Measurements from ENCODE around the gene WDR74.
A peak's percentile ranks its signal among the peaks of the same experiment; 100 is the strongest.
"Not testable (repeated sequence)": the region's sequence is repeated elsewhere in the genome, so short reads cannot be mapped to it uniquely, and the experiment has no call there.

The WDR74 gene

GRCh38 chr11:62842171-62842741 is 2.9 kb upstream of the WDR74 start:
- DNase-seq = peak in 15 of 58 donors; percentile 7 to 59 (median 39)

GRCh38 chr11:62841361-62842170 is 2.2 kb upstream of the WDR74 start:
- DNase-seq = peak in 57 of 58 donors; percentile 21 to 97 (median 82)

DNA sequence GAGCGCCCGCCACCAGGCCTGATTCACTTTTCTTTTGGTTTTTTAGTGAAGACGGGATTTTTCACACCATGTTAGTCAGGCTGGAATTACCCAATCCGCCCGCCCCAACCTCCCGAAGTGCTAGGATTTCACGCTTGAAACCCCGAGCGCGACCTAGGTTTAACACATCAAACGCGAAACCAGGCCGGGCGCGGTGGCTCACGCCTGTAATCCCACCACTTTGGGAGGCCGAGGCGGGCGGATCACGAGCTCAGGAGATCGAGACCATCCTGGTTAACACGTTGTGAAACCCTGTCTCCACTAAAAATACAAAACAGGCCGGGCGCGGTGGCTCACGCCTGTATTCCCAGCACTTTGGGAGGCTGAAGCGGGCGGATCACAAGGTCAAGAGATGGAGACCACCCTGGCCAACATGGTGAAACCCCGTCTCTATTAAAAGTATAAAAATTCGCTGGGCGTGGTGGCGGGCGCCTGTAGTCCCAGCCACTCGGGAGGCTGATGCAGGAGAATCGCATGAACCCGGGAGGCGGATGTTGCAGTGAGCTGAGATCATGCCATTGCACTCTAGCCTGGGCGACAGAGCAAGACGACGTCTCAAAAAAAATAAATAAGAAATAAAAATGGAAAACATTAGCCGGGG is 1.5 kb upstream of the WDR74 start:
- DNase-seq = peak in 47 of 58 donors; percentile 6 to 75 (median 35)

DNA sequence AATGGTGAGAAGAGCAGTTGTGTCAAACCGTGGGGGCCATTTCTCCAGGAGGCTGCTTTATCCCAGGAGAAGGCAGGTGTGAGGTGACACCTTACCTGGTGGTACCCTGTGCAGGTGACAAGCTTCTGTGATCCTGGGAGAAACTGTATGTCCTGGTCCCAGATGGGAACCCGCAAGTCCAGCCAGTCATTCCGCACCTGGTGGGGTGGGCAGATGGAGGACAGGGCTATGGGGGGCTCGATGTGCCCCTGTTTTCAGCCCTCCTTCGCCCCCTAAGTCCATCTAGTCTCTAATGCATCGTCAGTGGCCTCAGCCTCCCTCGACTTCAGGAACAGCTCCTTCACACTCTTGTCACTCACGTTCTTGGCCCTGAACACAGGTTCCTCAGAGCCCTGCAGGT is 4.1 kb downstream of the WDR74 start:
- DNase-seq = no peak

- DNase-seq = peak in 17 of 58 donors; percentile 10 to 66 (median 29)
These were observed 6.8 kb downstream of the WDR74 start, which contains the start of gene TEX54 for GRCh38 chr11:62832336-62833234. TSS of gene TEX54 (minus strand) at chr11:62832841.

DNA sequence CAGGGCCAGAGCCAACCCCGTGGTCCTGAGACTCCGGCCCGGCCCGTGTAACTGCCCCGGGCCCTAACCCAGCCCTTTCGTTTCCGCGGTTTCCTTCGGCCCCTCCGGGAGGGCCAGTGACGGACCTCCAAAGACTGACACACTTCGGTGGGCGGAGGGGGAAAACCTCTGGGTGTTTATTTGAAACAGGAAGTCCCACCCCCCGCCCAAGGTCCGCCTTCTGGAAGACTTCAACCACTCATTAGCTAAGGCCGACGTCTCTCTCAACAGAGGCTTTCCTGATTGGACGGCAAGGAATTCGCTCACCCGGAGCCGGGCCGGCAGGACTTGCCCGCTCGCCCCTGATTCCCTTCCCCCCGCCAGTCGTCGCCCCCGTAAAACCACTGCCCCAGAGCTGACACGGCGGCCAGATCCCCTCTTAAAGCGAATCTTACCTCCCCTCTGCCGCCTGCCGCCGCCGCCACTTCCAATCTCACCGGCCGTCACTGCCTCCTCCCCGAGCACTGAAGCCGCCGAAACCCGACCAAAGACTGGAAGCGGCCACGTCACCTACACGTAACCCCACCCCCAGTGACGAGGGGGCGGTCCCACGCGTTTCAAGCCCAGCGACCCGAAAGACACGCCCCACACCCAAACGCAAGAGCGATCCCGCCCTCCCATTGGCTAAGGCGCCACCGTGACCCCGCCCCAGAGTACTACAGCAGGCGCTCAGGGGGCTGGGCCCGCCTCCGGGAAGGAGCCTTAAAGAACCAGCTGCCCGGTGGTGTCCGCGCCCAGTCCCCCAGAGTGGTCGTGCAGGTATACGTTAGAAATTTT is 7.7 kb downstream of the WDR74 start, which contains the start of gene STX5:
Gene STX5 (minus strand): TSS at position 532 of the 816 bp plus-strand sequence. CDS start 808 bp downstream, outside the sequence.
- peak; percentile 93 to 100 (median 99) for DNase-seq

DNA sequence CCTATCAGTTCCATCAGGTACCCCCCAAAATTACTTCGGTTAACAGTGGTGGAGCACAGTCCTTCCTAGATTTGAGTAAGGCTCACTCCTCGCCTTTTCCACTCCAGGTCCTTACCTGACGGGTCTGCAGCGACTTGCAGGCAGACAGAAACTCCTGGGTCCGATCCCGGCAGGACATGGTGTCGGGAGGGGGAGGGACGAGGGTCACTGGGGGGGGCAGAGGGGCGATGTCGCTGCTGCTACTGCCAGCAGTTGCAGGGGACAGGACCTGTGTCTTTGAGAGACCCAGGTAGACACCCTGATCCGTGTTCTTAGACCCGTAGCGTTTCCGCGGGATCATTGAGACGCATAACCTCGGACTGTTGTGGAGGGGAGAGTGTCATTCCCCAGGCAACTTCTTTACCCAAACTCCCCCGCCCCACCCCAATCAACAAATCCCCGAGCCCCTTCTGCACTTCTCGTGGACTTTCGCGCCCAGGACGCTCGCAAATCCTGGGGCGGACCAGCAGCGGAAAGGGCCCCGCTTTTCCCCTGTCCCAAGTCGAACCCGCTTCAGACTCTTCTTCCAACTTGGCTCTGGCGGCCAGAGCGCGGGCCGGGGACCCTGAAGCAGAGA is 8.4 kb downstream of the WDR74 start:
- DNase-seq = peak in 4 of 58 donors; percentile 16 to 52 (median 32)

GRCh38 chr11:62828130-62828529 is 11.3 kb downstream of the WDR74 start:
- DNase-seq = not testable (repeated sequence)

DNA sequence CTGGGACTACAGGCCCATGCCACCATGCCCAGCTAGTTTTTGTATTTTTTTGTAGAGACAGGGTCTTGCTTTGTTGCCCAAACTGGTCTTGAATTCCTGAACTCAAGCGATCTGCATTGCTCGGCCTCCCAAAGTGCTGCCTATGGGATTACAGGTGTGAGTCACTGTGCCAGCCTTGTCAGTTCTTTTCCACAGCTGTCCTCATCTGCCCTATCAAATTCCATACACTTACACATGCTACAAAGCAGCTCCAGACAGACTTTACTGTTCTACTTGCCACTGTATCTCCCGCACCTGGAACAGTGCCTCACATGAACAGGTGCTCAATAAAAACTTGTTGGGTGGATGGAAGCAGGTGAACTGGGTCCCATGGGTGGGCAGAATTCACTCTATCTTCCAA is 15.7 kb downstream of the WDR74 start:
- no peak for DNase-seq

- DNase-seq = no peak
These were observed 22.3 kb downstream of the WDR74 start for GRCh38 chr11:62817129-62817528.

DNA sequence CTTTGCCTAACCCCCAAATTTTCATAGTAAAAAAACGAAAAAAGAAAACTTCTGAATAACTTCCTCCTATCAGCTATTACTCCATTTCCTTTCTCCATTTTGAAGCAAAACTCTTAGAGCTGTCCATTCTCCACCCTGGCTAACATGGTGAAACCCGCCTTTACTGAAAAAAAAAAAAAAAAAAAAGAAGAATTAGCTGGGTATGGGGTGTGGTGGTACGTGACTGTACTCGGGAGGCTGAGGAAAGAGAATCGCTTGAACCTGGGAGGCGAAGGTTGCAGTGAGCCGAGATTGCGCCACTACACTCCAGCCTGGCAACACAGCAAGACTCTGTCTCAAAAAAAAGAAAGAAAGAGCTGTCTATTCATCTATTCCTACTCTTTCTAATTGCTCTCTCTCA is 22.8 kb downstream of the WDR74 start:
- no peak for DNase-seq

DNA sequence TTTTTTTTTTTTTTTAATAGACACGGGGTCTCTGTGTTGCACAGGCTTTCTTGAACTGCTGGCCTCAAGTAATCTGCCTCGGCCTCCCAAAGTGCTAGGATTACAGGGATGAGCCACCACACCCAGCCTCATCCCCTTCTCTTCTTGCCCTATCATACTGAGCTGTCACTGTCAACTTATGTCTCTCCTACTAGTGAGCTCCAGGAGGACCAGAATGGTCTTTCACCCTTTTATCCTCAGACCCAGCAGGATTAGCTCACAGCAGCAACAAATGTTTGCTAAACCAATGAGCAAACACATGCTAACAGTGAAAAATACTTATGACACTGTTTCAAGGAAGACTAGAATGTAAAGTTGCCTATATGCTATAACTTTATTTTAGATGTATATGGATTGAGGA is 27.7 kb downstream of the WDR74 start:
- DNase-seq = no peak

GRCh38 chr11:62810748-62811147 is 28.6 kb downstream of the WDR74 start:
- no peak for DNase-seq

- DNase-seq = peak in 3 of 58 donors; percentile 4 to 32 (median 12)
These were observed 32.7 kb downstream of the WDR74 start for GRCh38 chr11:62806611-62807121.

DNA sequence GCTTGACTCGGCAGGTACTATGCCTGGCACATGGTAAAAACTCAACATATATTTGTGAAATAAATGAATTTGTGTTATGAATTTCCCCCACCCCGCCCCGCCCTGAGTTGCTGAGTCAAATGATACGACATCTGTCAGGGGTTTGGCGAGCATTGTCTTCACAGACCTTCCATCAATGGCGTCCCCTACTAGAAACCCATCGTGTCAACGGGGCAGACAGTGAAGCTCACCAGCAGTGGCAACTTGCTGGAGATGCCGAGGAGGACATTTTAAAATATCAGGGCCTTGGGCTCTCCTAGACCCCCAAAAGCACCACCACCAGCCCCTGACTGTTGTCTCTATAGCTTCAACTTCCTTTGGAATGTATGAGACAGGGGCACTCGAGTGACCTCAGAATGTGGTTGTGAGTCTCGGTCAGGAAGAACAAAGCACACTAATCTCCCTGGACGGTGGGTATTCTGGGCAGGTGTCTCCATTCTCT is 33.4 kb downstream of the WDR74 start:
- DNase-seq = peak in 2 of 58 donors; percentile 6 to 17

- DNase-seq = peak; percentile 46 to 96 (median 92)
These were observed 34.1 kb downstream of the WDR74 start, which contains the start of gene NXF1 for GRCh38 chr11:62805076-62805892. TSS of gene NXF1 (minus strand) at chr11:62805440. CDS start at chr11:62805356, 84 bp downstream.

DNA sequence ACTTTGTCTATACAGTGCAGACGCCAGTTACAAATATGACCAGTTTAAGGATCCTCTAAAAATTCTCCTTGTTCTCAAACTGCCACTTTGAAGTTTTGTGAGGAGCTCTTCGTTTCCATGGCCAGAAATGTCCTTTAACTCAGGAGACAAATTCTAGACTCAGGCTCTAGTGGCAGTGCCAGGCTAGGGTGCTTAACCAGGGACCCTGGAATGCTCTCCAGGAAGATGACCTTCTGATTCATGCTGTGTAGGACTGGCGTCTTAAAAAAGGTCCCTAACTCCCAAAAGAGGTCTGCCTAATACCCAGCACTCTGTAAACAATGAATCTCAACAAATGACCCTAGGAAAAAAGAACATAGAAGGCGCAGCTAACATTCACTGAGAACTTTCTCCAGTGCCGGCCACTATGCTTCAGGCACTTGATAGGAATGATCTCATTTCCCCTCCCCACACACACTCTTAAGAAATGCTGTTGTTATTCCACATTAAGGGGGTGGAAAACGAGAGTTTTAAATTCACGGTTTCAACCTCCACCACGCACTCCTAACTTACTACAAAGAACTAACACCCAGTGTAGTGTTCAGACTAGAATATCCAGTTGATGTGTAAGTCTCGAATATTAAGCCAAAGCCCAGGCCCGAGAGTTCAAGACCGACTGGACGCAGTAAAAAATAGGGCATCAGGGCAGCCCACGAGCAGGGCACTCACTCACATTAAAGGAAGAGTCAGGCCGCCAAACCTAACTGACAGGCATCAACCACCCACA is 34.9 kb downstream of the WDR74 start:
- peak in 2 of 58 donors; percentile 13 to 44 for DNase-seq

All from anterior cingulate cortex (tissue), 58 donors.